Body of pancreas (tissue), 4 donors: ENCODE results near the gene CAMKK2. TPM values are rescaled to one million over a fixed set of nuclear protein-coding genes. Genes with fewer than 3 reads are reported as not detected.

Source experiments
- ATAC-seq: fragments of 150-250 bp; one replicate; pipeline ENCODE4 v1.9.1; 2016
- DNase-seq, 4 donors: peaks; one replicate each; pipeline ENCODE4 v3.0.0-alpha.2; 2019
- H3K27ac ChIP-seq, 4 donors: fragments of 200-600 bp; sonication (generic); 1 replicate in 3 of 4; 2 replicates in 1 of 4; pipeline versions ENCODE4 v1.5.1 to v1.6.1; 2016 to 2019; ENCODE audit warnings: mild to moderate bottlenecking in 1 of 4, mixed read lengths in 1 of 4, moderate library complexity in 1 of 4
- H3K27me3 ChIP-seq, 2 donors: fragments of 200-600 bp; sonication (generic); one replicate each; pipeline ENCODE4 v1.6.0; 2016; ENCODE audit warnings: mild to moderate bottlenecking in 1 of 2
- H3K36me3 ChIP-seq, 2 donors: fragments of 200-600 bp; sonication (generic); replicated peaks in 1 of 2; 2 replicates each; pipeline ENCODE4 v1.5.1; 2016; ENCODE audit warnings: low read depth in 2 of 2; ENCODE audit not compliant: insufficient read depth in 1 of 2
- H3K4me1 ChIP-seq: fragments of 200-600 bp; sonication (generic); one replicate; pipeline ENCODE4 v1.6.0; 2016
- H3K4me3 ChIP-seq, 2 donors: fragments of 200-600 bp; sonication (generic); 1 replicate in 1 of 2; 2 replicates in 1 of 2; pipeline ENCODE4 v1.5.1; 2016 to 2019
- H3K9me3 ChIP-seq, 3 donors: fragments of 200-600 bp; sonication (generic); 1 replicate in 2 of 3; 2 replicates in 1 of 3; pipeline ENCODE4 v1.5.1; 2016
- POLR2A ChIP-seq, 3 donors: fragments of 450-650 bp; IDR thresholded peaks; one replicate each; pipeline ENCODE4 v1.6.1; 2016; ENCODE audit warnings: antibody characterized with exemption in 3 of 3, mild to moderate bottlenecking in 2 of 3
- WGBS, 2 donors: methylation state at CpG; one replicate each; pipeline ENCODE4 v1.1.5; 2017; 5-methylcytosine and 5-hydroxymethylcytosine counted together
- intact Hi-C: fragments of 100-400 bp; cut with DNase I; formaldehyde crosslinking; loops from one replicate; pipeline ENCODE4 v1.15.1; 2023
- total RNA-seq, 2 donors: library from RNA; depleted of rRNA; stranded (reverse); fragments of >200 nt; gene quantifications; one replicate each; pipeline ENCODE4 v1.1.0, GENCODE V29; 2016
- TF ChIP-seq, protein P1 (sequence below), 7 experiments: fragments of 450-650 bp in 4 of 7; fragments of 200-600 bp in 3 of 7; sonication (generic) in 3 of 7; IDR thresholded peaks; one replicate each; pipeline ENCODE4 v1.5.1; 2016 to 2019; ENCODE audit warnings: antibody characterized with exemption in 7 of 7

The CAMKK2 gene
- total RNA-seq, 2 donors from 2014 or later = 17.4 to 70.5 TPM

- ATAC-seq (peak; percentile 78), DNase-seq (peak in 2 of 4 donors; percentile 40 to 44)
- intact Hi-C loops = no loop called here
- H3K9me3 ChIP-seq = no peaks in the 10 kb centered on the region
- TF ChIP-seq, protein P1, sequence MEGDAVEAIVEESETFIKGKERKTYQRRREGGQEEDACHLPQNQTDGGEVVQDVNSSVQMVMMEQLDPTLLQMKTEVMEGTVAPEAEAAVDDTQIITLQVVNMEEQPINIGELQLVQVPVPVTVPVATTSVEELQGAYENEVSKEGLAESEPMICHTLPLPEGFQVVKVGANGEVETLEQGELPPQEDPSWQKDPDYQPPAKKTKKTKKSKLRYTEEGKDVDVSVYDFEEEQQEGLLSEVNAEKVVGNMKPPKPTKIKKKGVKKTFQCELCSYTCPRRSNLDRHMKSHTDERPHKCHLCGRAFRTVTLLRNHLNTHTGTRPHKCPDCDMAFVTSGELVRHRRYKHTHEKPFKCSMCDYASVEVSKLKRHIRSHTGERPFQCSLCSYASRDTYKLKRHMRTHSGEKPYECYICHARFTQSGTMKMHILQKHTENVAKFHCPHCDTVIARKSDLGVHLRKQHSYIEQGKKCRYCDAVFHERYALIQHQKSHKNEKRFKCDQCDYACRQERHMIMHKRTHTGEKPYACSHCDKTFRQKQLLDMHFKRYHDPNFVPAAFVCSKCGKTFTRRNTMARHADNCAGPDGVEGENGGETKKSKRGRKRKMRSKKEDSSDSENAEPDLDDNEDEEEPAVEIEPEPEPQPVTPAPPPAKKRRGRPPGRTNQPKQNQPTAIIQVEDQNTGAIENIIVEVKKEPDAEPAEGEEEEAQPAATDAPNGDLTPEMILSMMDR (IDR thresholded peaks at IDR 0.05) = peak; percentile 58 to 94 (median 84)
- no peak for TF ChIP-seq POLR2A (IDR thresholded peaks at IDR 0.05)
- no peaks in the 10 kb centered on the region for H3K27me3 ChIP-seq
- WGBS, 2 donors = 53 to 55% methylated on average over 8 of the region's 8 CpGs
- no peak overlapping the region for H3K4me3 ChIP-seq
- H3K4me1 ChIP-seq = peaks cover 31% of the 10 kb centered on the region
- no peak overlapping the region for H3K27ac ChIP-seq
- peaks cover 0 to 11% of the 10 kb centered on the region in 2 donors for H3K36me3 ChIP-seq
Observed at GRCh38 chr12:121334513-121335343, 38.2 kb upstream of the CAMKK2 start.

DNA sequence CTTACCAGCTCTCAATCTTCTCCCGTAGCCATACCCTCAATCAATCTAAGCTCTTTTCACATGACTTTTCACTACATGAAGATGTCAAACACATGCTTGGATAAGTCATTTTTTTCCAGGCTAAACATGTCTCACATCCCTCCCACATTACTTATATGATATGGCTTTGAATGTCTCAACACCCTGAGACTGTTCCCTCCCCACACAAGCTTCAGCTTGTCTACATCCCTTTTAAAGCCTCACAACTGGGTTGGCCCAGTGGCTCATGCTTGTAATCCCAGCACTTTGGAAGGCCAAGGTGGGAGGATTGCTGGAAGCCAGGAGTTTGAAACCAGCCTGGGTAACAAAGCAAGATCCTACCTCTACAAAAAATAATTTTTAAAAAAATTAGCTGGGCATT is 37.2 kb upstream of the CAMKK2 start:
- H3K27ac ChIP-seq = no peak overlapping the region
- WGBS, 2 donors = 88 to 100% methylated on average over 1 of the region's 1 CpG
- ATAC-seq (no peak), DNase-seq (no peak)
- TF ChIP-seq, protein P1 (IDR thresholded peaks at IDR 0.05) = no peak
- no peak for TF ChIP-seq POLR2A (IDR thresholded peaks at IDR 0.05)
- H3K9me3 ChIP-seq = no peaks in the 10 kb centered on the region
- intact Hi-C loops = no loop called here
- H3K36me3 ChIP-seq = peaks cover 0 to 11% of the 10 kb centered on the region in 2 donors
- no peaks in the 10 kb centered on the region for H3K27me3 ChIP-seq
- H3K4me3 ChIP-seq = no peak overlapping the region
- H3K4me1 ChIP-seq = peaks cover 35% of the 10 kb centered on the region

DNA sequence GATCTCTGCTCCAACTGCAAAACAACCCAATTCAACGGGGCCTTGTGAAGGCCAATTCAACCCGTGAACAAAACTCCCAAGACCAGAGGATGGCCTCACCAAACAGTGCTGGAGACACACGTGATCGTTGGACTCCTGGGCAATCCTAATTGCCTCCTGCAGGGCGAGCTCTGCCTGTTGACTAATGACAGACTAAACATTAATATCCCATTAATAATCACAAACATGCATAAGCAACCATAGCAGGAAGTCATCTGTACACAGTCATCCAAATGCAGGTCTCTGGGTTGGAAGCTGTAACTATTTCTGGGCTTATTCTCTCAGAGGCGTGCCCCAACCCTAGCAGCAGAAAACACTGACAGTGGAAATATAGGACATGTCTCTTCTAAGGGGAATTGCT is 34.7 kb upstream of the CAMKK2 start:
- Histone ChIP-seq H3K4me3 (no peak overlapping the region), H3K4me1 (peaks cover 55% of the 10 kb centered on the region), H3K9me3 (no peaks in the 10 kb centered on the region), H3K27me3 (no peaks in the 10 kb centered on the region), H3K27ac (peak overlapping the region; percentile 27 to 70 (median 53)), H3K36me3 (peaks cover 0 to 11% of the 10 kb centered on the region in 2 donors)
- intact Hi-C loops = no loop called here
- DNase-seq (peak in 3 of 4 donors; percentile 32 to 44 (median 38)), ATAC-seq (peak; percentile 63)
- WGBS, 2 donors = 44 to 47% methylated on average over 6 of the region's 6 CpGs
- TF ChIP-seq, protein P1 (IDR thresholded peaks at IDR 0.05) = no peak
- no peak for TF ChIP-seq POLR2A (IDR thresholded peaks at IDR 0.05)

GRCh38 chr12:121330692-121331091 is 34.2 kb upstream of the CAMKK2 start:
- no peak for ATAC-seq
- no peaks in the 10 kb centered on the region for H3K27me3 ChIP-seq
- no peak for DNase-seq
- H3K36me3 ChIP-seq = peaks cover 0 to 11% of the 10 kb centered on the region in 2 donors
- no peak for TF ChIP-seq POLR2A (IDR thresholded peaks at IDR 0.05)
- TF ChIP-seq, protein P1 (IDR thresholded peaks at IDR 0.05) = no peak
- H3K9me3 ChIP-seq = no peaks in the 10 kb centered on the region
- intact Hi-C loops = no loop called here
- no peak overlapping the region for H3K4me3 ChIP-seq
- peaks cover 61% of the 10 kb centered on the region for H3K4me1 ChIP-seq
- peak overlapping the region in 3 of 4 donors; percentile 44 to 70 (median 62) for H3K27ac ChIP-seq
